RWPE2 (cell line): ENCODE results near the gene DLG1.

Experiments
- ATAC-seq: fragments of 200-7000 bp; cut with Tn5 transposase; 3 replicates; pipeline ENCODE4 v1.9.1; 2021; ENCODE audit warnings: low read depth
- DNase-seq: peaks from one replicate; pipeline ENCODE4 v3.0.0-alpha.2; 2020; ENCODE audit warnings: low spot score
- H3K27ac ChIP-seq: fragments of 450-650 bp; 2 replicates; pipeline ENCODE4 v1.5.1; 2017; ENCODE audit warnings: mild to moderate bottlenecking; ENCODE audit not compliant: poor library complexity, severe bottlenecking
- H3K27me3 ChIP-seq: fragments of 250-450 bp; sonication (Bioruptor Pico); 2 replicates; pipeline ENCODE4 v1.5.1; 2021; ENCODE audit warnings: mild to moderate bottlenecking, moderate library complexity; ENCODE audit not compliant: insufficient read depth, poor library complexity, severe bottlenecking
- H3K36me3 ChIP-seq: fragments of 250-450 bp; sonication (Bioruptor Pico); 2 replicates; pipeline ENCODE4 v1.5.1; 2020; ENCODE audit warnings: low read depth, mild to moderate bottlenecking, moderate library complexity
- H3K4me1 ChIP-seq: fragments of 250-450 bp; sonication (Bioruptor Pico); 2 replicates; pipeline ENCODE4 v1.5.1; 2021; ENCODE audit warnings: mild to moderate bottlenecking, moderate library complexity; ENCODE audit not compliant: insufficient read depth, poor library complexity, severe bottlenecking
- H3K4me3 ChIP-seq: fragments of 250-450 bp; sonication (Bioruptor Pico); 2 replicates; pipeline ENCODE4 v1.5.1; 2021; ENCODE audit warnings: mild to moderate bottlenecking, moderate library complexity; ENCODE audit not compliant: severe bottlenecking
- H3K9me3 ChIP-seq: fragments of 250-450 bp; sonication (Bioruptor Pico); 2 replicates; pipeline ENCODE4 v1.5.1; 2021; ENCODE audit warnings: mild to moderate bottlenecking, moderate library complexity; ENCODE audit not compliant: severe bottlenecking
- TF ChIP-seq, protein P1 (sequence below): fragments of 450-650 bp; IDR thresholded peaks from one replicate; pipeline ENCODE4 v1.5.1; 2017; ENCODE audit warnings: mild to moderate bottlenecking, moderate library complexity; ENCODE audit not compliant: poor library complexity, severe bottlenecking

Gene DLG1

DNA sequence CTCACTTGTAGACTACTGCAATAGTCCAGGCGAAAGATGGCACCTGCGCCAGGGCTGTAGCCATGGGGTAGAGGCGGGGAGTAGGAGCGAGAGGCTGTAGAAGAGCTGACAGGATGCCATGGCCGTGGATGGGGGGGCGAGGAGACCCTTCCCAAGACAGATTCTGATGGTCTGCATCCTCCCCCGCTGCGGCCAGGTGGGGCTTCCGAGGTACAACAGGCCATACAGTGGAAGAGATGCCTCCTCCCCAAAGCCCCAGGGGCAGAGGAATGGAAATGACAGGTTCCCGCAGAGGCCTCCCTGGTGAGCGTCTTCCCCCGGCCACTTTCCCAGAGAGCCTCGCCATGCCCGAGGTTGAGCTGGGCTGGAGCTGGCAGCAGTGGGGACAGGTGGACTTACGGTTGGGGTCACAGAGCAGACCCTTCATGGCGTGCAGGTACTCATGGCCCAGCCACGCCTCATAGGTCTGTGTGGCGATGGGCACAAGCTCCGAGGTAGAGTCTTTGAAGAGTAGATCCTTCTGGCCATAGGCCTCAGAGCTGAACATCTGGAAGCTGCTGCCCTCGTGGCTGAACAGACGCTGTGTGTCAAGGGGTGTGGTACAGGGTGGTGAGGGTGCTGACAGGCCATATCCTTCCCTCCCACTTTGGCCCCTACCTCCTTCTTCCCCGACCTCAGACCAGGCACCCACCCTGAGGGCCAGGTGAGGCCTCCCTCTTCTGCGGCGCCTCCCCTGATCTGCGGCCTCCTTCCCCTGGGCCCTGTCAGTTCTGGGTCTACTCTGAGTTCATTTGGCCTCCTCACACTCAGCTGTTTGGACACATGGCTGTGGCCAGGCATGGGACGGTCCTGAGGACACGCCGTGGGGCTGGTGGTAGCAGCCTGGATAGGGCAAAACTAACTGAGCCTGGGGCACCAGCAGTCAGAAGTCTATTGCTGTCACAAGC, 282.3 kb downstream of the DLG1 start:
- Histone ChIP-seq H3K36me3 (no peaks in the 10 kb centered on the region), H3K4me1 (no peaks in the 10 kb centered on the region), H3K9me3 (no peaks in the 10 kb centered on the region), H3K27ac (no peak overlapping the region), H3K4me3 (no peak overlapping the region), H3K27me3 (no peaks in the 10 kb centered on the region)
- no peak for ATAC-seq
- DNase-seq: no peak
- TF ChIP-seq, protein P1, sequence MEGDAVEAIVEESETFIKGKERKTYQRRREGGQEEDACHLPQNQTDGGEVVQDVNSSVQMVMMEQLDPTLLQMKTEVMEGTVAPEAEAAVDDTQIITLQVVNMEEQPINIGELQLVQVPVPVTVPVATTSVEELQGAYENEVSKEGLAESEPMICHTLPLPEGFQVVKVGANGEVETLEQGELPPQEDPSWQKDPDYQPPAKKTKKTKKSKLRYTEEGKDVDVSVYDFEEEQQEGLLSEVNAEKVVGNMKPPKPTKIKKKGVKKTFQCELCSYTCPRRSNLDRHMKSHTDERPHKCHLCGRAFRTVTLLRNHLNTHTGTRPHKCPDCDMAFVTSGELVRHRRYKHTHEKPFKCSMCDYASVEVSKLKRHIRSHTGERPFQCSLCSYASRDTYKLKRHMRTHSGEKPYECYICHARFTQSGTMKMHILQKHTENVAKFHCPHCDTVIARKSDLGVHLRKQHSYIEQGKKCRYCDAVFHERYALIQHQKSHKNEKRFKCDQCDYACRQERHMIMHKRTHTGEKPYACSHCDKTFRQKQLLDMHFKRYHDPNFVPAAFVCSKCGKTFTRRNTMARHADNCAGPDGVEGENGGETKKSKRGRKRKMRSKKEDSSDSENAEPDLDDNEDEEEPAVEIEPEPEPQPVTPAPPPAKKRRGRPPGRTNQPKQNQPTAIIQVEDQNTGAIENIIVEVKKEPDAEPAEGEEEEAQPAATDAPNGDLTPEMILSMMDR: no peak

DNA sequence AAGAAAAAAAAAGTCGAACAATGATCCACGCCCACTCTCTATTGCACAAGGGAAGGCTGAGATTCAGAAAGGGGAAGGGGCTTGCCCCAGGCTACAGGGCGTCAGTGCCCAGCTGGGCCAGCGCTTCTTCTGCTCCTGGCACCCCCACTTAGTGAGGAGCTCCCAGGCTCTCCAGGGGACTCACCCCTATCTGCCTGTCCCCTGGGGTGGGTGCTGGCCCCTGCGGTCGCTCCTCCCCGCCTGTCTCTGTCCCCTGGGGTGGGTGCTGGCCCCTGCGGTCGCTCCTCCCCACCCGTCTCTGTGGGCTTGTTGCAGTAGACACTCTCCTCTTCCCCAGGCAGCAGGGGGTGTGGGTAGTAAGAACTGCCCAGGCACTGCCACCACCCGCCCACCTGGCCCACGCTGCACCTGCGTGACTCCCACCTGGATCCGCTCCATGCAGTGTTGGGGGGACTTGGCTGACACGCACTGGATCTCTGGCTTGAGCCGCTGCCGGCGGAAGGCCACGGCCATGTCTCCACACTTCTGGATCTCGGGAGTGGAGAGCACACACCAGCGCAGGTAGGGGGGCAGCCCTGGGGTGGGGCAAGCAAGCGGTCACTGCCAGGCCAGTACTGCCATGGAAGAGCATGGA, 283.4 kb downstream of the DLG1 start:
- Histone ChIP-seq H3K27me3 (no peaks in the 10 kb centered on the region), H3K27ac (no peak overlapping the region), H3K9me3 (no peaks in the 10 kb centered on the region), H3K4me3 (no peak overlapping the region), H3K4me1 (no peaks in the 10 kb centered on the region), H3K36me3 (no peaks in the 10 kb centered on the region)
- ATAC-seq (no peak), DNase-seq (peak; percentile 47)
- TF ChIP-seq, protein P1: no peak

DNA sequence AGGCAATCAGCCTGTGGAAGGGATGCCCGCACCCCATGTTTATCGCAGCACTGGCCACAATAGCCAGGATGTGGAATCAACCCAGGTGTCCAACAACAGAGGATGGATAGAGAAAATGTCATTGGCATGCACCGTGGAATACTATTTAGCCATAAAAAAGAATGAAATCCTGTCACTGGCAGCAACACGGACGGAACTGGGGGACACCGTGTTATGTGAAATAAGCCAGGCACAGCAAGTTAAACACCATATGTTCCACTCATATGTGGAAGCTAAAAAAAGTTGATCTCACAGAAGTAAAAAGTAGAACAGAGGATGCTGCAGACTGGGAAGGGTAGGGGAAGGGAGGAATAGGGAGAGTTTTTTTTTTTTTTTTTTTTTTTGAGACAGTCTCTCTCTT, 284.4 kb downstream of the DLG1 start:
- DNase-seq (no peak), ATAC-seq (no peak)
- TF ChIP-seq, protein P1: no peak
- H3K9me3 ChIP-seq: no peaks in the 10 kb centered on the region
- H3K4me3 ChIP-seq: no peak overlapping the region
- H3K36me3 ChIP-seq: no peaks in the 10 kb centered on the region
- H3K27me3 ChIP-seq: no peaks in the 10 kb centered on the region
- H3K27ac ChIP-seq: no peak overlapping the region
- H3K4me1 ChIP-seq: no peaks in the 10 kb centered on the region

DNA sequence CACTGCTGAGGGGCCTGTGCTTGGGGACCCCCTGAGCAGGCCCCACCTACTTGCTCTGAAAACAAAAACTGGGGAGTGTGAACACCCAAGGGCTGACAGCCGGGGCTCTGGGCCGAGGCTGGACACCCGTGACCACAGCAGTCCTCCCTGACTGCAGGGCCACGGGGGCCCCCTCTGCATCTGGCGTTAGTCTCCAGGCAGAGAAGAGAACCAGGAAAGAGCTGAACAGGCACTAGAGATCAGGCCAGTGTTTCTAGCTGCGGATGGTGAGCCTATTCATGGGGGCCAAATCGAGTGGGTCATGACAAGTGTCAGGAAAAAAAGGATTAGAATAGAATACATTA, 285.9 kb downstream of the DLG1 start:
- no peak overlapping the region for H3K27ac ChIP-seq
- DNase-seq: no peak
- H3K36me3 ChIP-seq: no peaks in the 10 kb centered on the region
- ATAC-seq: no peak
- no peaks in the 10 kb centered on the region for H3K4me1 ChIP-seq
- no peaks in the 10 kb centered on the region for H3K9me3 ChIP-seq
- no peak overlapping the region for H3K4me3 ChIP-seq
- TF ChIP-seq, protein P1: no peak
- H3K27me3 ChIP-seq: no peaks in the 10 kb centered on the region
